ENCODE results near the gene TAF13.

The TAF13 gene

DNA sequence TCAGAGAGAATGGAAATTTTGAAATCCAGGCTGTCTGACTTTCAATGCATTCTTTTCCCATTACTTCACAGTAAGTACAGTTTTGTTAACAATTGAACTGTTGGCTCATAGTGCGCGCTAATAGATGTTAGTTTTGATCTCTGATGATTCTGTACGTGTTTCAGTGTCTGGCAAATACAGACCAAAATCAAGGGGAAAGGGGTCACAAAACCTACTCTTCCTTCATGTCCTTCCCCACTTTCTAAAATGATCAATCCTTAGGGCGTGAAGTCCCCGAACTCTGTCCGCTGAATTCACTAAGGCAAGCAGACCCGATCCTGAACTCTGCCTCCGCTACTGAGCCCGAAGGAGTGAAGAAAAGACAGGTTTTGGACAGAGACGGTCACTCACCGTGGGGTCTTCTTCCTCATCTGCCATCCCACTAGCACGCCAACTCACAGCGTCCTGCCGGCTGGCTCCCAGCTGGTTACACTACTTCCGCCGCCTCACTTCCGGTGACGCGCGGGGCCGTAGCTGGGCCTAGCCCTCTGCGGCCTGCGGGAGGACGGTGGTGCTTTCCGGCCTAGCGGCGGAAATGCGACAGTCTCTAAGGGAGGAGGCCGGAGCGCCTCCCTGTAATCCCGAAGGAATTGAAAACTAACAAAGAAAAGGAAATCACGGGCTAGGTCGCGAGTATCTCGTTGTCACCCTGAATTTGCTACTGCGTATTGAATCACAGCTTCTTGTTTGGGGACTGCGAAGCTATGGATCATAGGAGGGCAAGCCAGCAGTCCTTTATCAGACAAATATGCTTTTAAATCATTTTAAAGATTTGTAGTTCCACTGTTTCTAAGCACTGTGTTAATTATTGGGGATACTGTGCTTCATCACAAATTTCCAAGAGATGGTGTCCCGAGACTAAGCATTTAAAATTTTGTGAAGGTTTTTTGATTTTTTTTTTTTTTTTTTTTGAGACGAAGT is at the start of gene TAF13:
TAF13 (minus strand) TSS at position 473 of the 960 bp plus-strand sequence; CDS start at position 417, 56 bp downstream.
- peak; percentile 90 for DNase-seq

DNA sequence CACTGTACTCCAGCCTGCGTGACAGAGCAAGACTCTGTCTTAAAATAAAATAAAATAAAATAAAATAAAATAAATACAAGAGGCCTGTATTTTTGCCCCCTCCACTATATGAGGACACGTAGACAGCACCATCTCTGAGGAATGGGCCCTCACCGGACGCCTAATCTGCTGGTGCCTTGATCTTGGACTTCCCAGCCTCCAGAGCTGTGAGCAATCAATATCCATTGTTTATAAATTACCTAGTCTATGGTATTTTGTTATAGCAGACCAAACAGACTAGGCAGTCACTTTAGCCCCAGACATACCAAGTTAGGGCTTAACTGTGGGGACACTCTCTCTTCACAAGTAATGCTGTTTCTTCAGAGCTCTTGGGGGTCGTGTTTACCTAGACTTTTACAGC is 44.6 kb upstream of the TAF13 start:
- DNase-seq = no peak

GRCh38 chr1:109118089-109118488 is 42.3 kb upstream of the TAF13 start:
- DNase-seq = no peak

GRCh38 chr1:109116286-109116685 is 40.5 kb upstream of the TAF13 start:
- DNase-seq = no peak

GRCh38 chr1:109115685-109116084 is 39.9 kb upstream of the TAF13 start:
- DNase-seq = no peak

DNA sequence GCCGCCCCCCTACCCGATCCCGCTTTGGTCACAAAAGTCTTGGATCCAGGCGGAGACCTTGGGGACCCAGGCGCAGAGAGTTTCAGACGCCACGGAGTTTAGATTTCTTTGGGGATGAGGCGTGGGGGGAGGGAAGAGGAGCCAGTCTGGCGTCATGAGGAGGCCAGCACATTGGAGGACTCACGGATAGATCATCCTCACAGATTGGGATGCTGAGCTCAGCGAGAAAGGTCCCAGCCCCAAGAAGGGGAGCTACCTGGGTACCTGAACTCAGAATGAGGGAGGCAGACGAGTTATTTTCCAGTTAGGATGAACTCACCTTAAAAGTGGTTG is 38.5 kb upstream of the TAF13 start:
- no peak for DNase-seq

DNA sequence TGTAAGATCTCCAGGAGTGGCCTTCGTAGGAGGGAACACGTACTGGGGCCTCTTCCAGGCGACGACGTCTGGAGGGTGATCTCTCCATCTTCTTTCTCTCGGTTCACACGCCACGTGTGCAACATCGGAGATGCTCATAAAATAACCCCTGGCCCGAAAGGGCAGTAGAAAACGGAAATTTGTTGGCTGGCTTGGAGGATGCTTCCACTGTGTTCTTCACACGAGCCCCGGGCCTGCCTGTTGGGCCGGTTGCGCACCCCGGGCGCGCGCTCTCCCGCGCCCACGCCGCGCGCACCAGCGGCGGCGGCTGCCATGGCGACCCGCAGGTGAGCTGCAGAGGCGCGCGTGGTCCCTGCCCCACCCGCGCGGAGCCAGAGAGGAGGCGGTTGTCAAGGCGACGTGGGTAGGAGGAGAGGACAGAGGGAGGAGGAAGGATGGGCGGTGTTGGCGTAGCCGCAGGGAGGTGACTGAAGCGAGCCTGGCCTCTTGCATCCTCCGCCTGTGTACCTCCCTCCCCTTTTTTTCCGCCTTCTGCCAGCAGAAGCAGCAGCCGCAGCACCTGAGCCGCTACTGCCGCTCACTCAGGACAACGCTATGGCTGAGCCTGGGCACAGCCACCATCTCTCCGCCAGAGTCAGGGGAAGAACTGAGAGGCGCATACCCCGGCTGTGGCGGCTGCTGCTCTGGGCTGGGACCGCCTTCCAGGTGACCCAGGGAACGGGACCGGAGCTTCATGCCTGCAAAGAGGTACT is 38.0 kb upstream of the TAF13 start, which contains the start of gene ELAPOR1:
ELAPOR1 (plus strand) TSS at position 526 of the 752 bp plus-strand sequence; CDS start at position 595, 69 bp downstream.
- DNase-seq = peak; percentile 93

GRCh38 chr1:109112652-109113285 is 37.0 kb upstream of the TAF13 start:
- peak; percentile 90 for DNase-seq

DNA sequence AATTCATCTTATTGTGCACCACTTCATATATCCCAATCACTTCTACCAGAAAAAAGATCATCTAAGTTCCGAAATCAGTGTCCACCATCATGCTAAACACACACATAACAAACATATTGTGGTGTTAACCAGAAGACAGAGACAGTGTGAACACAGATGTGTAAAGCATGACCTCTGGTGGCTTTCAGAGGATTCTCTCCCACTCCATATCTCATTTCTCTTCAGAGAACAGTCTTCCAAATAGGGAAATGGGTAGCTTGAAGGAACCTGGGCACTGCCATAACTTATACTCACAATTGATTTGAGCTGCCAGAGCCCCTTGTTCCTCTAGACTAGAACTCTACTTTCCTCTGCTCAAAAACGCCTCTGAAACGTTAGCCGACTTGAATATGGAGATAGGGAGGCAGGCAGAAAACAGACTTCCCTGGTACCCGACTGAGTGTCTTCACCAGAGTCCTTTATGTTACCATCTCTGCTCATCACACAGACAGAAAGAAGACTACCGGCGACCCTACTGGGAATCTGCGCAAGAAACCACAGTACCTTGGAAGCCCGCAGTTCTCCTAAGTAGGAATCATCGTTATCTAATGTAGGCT is 36.4 kb upstream of the TAF13 start:
- DNase-seq = no peak

DNA sequence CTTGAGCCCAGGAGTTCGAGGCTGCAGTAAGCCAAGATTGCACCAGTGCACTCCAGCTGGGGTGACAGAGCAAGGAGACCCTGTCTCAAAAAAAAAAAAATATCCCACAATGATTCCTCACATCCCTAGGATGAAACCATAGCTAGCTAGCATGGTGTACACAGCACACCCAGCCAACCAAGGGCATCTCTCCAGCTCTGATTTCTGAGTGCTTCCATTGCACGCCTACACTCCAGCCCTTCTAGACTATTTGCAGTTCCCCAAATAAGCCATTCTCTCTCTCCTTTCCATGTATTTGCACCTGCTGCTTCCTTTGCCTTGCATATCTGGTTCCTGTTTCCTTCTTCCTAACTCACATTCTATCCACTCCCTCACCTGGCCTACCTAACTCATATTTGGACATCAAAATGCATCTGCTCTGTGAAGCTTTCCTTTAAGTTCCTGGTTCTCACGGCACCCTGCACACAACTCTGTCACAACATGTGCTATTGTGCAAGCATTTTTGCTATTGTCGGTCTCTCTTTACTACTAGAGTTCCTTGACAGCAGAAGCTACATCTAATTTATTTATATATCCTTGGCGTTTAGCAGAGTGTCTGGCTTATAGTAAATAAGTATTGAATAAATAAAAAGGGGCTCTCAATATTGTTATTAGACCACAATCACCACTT is 35.7 kb upstream of the TAF13 start:
- DNase-seq = peak; percentile 19

GRCh38 chr1:109109906-109110305 is 34.1 kb upstream of the TAF13 start:
- DNase-seq = no peak

- no peak for DNase-seq
Observed at GRCh38 chr1:109107785-109108184, 32.0 kb upstream of the TAF13 start.

DNA sequence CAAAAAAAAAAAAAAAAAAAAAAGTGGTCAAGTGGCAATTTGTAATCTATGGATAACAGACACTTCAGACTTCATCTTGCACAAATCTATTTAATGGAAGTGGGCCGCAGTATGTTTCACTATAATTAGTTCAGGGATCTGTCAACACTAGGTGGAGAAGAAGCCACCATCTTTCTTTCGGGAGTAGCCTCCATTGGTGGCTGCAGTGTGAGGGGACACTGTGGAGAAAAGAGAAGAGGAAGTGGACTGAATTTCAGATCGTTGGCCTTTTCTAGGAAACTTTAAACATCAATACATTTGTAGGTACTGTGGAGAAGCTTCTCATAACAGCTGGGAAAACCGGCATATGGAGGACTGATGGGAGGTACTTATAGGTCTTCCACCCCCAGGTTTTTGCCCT is 30.1 kb upstream of the TAF13 start:
- DNase-seq = no peak

- DNase-seq = no peak
Observed at GRCh38 chr1:109104364-109105151, 28.8 kb upstream of the TAF13 start.

DNA sequence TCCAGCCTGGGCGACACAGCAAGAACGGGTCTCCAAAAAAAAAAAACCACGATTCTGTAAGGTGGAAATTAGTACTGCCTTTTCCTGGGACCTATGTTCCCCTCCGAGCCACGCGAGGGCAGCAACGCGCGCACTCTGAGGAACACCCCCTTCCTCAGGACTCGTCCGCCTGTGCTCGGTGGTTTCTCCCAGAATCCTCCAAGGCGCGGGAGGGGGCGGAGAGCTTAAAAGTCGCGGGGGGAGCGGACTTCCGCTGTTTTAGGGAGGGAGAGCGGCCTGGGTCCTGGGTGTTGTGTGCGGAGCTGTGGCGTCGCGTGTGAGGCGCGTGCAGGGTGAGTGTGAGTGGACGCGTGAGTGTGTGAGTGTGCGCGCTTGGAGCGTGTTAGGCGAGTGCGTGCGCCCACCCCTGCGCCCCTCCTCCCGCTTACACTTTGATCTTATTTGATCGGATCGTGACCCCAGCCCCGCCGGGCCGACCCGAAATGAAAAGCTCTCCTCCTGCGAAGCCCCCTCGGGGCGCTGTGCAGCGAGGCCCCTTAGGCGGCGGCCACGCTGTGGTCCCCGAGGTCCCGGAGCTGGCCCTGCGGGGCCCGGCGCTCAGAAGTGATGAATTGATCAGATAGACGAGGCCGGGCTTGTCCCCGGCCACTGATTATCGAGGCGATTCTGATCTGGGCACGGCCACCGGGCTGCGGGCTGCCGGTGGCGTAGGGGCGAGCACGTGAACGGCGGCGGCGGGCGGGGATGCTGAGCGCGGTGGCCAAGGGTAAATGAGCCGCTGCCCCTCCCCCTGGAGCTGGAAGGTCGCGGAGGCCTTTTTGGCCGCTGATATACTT is 24.4 kb upstream of the TAF13 start:
- peak; percentile 97 for DNase-seq

- DNase-seq = no peak
Observed at GRCh38 chr1:109096120-109096519, 20.3 kb upstream of the TAF13 start.

DNA sequence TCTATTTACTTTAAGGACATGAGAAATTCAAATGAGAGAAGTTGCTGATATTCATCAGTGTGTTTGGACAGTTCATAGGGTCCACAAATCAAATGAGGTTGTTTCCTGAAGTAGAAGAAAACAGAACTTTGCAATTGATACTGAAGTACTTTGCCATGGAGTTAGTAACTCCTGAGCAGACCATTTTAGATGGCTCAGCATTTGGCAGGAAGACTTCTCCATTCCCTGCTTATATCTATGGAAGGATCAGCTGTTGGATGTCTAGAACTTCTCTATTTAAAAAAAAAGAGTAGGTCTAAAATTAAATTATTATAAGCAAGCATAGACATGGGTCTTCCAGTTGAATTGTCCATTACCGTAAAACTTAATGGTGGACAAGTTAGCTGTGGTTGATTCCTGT is 19.8 kb upstream of the TAF13 start:
- DNase-seq = no peak

DNA sequence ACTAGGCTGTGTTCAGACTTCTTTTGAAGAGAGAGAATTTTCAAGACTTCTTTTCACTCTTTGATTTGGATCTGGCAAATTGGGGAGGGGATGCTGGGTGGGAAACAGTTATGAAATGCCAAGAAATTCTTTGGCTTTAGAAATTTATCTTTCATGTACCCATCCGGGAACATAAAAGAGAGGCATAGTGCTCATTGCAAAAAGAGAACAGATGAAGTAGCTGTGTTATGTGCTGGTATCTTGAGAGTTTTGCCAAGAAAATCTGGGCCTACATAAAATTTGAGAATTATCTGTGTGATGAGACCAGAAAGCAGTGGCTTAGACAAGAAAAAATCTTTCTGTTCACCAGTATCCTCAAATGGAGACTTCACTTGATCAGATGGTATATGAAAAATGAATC is 19.1 kb upstream of the TAF13 start:
- DNase-seq = no peak

- DNase-seq = no peak
Observed at GRCh38 chr1:109094377-109094803, 18.6 kb upstream of the TAF13 start.

DNA sequence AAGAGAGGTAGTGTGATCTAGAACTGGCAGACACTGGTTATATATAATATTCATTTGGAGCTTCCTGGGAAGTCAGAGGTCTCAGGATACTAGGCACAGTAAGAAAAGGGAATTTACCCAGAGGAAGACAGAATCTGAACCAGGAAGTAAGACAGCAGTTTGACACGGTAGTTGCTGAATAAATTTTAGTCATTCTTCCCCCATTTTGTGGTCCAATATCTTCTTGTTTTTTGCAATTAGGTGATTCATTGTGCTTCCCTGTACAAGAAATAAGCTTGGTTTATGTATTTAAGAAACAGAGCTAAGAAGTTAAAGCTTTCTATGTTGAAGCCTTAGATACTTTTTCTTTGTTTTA is 16.0 kb upstream of the TAF13 start:
- DNase-seq = no peak

All from CD4-positive, alpha-beta T cell treated with Interferon gamma for 1 hour (primary cell).